ENCODE data around the gene F13A1. TPM values are rescaled to one million over a fixed set of nuclear protein-coding genes. Genes with fewer than 3 reads are reported as not detected.

The F13A1 gene
- total and polyA plus RNA-seq, 8 donors, result 1.7 to 58.7 (median 10.4) TPM

- intact Hi-C loops (cut with DNase I), result no loop called here
- no peaks in the 10 kb centered on the region for H3K9me3 ChIP-seq
- H3K27ac ChIP-seq, result no peak overlapping the region
- no peak overlapping the region for H3K4me3 ChIP-seq
- ATAC-seq (no peak), FAIRE-seq (no peak), DNase-seq (no peak)
- H3K27me3 ChIP-seq, result no peaks in the 10 kb centered on the region
- H3K4me1 ChIP-seq, result no peaks in the 10 kb centered on the region
- TF ChIP-seq CTCF (IDR thresholded peaks at IDR 0.05), result no peak
- 72 to 75% methylated on average over 5 of the region's 5 CpGs for WGBS, 2 donors
- H3K36me3 ChIP-seq, result no peaks in the 10 kb centered on the region
Observed at GRCh38 chr6:6323352-6323751, 2.9 kb upstream of the F13A1 start.

GRCh38 chr6:6320901-6321300, 439 bp upstream of the F13A1 start:
- ATAC-seq (no peak), FAIRE-seq (no peak), DNase-seq (no peak)
- Histone ChIP-seq H3K36me3 (no peaks in the 10 kb centered on the region), H3K27ac (no peak overlapping the region), H3K27me3 (no peaks in the 10 kb centered on the region), H3K4me1 (no peaks in the 10 kb centered on the region), H3K4me3 (no peak overlapping the region), H3K9me3 (no peaks in the 10 kb centered on the region)
- 8 to 10% methylated on average over 4 of the region's 4 CpGs for WGBS, 2 donors
- no peak for TF ChIP-seq CTCF (IDR thresholded peaks at IDR 0.05)
- intact Hi-C loops (cut with DNase I), result no loop called here

GRCh38 chr6:6317825-6318733, 2.4 kb downstream of the F13A1 start:
- no peaks in the 10 kb centered on the region for H3K27me3 ChIP-seq
- no peak for TF ChIP-seq CTCF (IDR thresholded peaks at IDR 0.05)
- DNase-seq (no peak), ATAC-seq (no peak), FAIRE-seq (no peak)
- no peak overlapping the region for H3K27ac ChIP-seq
- H3K36me3 ChIP-seq, result no peaks in the 10 kb centered on the region
- WGBS, 2 donors, result 31 to 32% methylated on average over 10 of the region's 10 CpGs
- intact Hi-C loops (cut with DNase I), result no loop called here
- no peak overlapping the region for H3K4me3 ChIP-seq
- no peaks in the 10 kb centered on the region for H3K9me3 ChIP-seq
- H3K4me1 ChIP-seq, result no peaks in the 10 kb centered on the region

GRCh38 chr6:6317386-6317785, 3.1 kb downstream of the F13A1 start:
- WGBS, 2 donors, result 22 to 25% methylated on average over 2 of the region's 2 CpGs
- Histone ChIP-seq H3K9me3 (no peaks in the 10 kb centered on the region), H3K4me1 (no peaks in the 10 kb centered on the region), H3K36me3 (no peaks in the 10 kb centered on the region), H3K27me3 (no peaks in the 10 kb centered on the region), H3K4me3 (no peak overlapping the region), H3K27ac (no peak overlapping the region)
- intact Hi-C loops (cut with DNase I), result no loop called here
- FAIRE-seq, result no peak
- TF ChIP-seq CTCF (IDR thresholded peaks at IDR 0.05), result no peak
- DNase-seq, result no peak
- ATAC-seq, result no peak

- FAIRE-seq (no peak), ATAC-seq (peak in 3 of 4 donors; percentile 51 to 77 (median 72)), DNase-seq (peak in 3 of 6 donors; percentile 17 to 47 (median 32))
- H3K27ac ChIP-seq, result no peak overlapping the region
- no peaks in the 10 kb centered on the region for H3K4me1 ChIP-seq
- H3K36me3 ChIP-seq, result no peaks in the 10 kb centered on the region
- peaks cover 0 to under 1% (median 0%) of the 10 kb centered on the region in 4 donors for H3K27me3 ChIP-seq
- intact Hi-C loops (cut with DNase I), result no loop called here
- WGBS, 2 donors, result 17 to 19% methylated on average over 6 of the region's 6 CpGs
- no peak overlapping the region for H3K4me3 ChIP-seq
- no peaks in the 10 kb centered on the region for H3K9me3 ChIP-seq
- TF ChIP-seq CTCF (IDR thresholded peaks at IDR 0.05), result peak; percentile 76 to 80 (median 77)
Observed at GRCh38 chr6:6315660-6316059, 4.8 kb downstream of the F13A1 start.

All from pancreas (tissue), 10 donors.